Left kidney (tissue), 2 donors: ENCODE results near the gene BIRC7. TPM values are rescaled to one million over a fixed set of nuclear protein-coding genes. Genes with fewer than 3 reads are reported as not detected.
"Not testable (repeated sequence)": the region's sequence is repeated elsewhere in the genome, so short reads cannot be mapped to it uniquely, and the experiment has no call there.

ENCODE experiments used
- DNase-seq: peaks from one replicate; pipeline ENCODE4 v3.0.0-alpha.2; 2013
- polyA plus RNA-seq: library from polyadenylated mRNA; unstranded; fragments of 120-200 nt; gene quantifications from one replicate; pipeline ENCODE4 v1.2.1, GENCODE V29; 2013; ENCODE audit not compliant: insufficient read length

Gene BIRC7
- polyA plus RNA-seq, 1 donor, result 0.37 TPM

DNA sequence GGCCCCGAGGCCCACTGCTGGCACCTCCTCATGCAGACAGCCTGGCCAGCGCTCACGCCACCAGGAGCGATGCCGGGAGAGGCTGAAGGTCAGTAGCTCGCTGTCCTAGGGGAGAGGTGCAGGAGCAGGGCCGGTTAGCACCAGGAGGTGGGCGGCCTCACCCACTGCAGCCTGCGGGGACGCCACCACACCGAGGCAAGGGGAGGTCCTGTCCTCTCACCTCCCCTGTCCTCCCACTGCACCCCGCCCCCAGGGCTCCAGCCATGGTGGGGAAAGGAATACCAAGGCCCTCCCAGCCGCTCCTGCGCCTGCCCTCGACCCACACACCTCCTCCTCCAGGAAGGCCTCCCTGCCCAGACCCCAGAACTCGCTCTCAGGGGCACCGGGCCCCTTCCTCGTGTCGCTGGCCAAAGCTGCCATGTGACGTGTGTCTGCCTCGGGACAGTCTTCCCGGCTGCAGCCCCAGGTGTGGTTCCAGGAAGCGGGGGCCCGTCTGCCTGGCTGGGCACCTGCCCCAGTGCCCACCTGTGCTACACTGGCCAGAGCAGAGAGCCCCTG lies 12.0 kb downstream of the BIRC7 start:
- no peak for DNase-seq

DNA sequence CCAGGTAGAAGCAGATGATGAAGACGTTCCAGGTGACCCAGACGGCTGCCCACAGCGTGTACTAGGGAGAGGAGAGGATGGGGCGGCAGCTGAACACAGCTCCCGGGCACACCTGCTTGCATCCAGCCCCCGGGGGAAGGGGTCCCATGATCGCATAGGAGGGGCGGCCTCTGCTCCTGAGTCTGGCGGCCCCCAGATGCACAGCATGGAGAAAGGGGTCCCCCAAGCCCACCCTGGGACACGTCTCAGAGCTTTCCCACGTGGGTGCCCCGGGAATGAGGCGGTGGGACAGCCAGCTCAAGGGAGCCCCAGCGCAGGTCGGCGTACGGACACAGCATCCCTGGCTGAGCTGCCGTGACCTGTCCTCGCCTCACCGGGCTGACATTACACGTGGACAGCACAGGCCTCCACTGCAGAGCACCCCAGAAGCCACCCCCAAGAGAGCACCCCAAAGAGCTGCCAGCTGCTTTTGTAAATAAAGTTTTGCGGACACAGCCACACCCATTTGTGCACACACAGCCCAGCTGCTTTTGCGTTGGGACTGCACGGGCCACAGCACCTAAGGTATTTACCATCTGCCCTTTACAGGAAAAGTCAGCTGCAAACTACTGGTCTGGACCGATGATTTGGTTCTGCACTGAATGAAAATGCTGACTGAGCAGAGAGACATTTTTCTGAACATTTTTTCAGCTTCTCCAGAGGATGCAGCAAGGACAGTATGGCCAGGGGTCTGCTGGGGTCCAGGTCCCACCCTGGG lies 13.3 kb downstream of the BIRC7 start:
- DNase-seq, result no peak

DNA sequence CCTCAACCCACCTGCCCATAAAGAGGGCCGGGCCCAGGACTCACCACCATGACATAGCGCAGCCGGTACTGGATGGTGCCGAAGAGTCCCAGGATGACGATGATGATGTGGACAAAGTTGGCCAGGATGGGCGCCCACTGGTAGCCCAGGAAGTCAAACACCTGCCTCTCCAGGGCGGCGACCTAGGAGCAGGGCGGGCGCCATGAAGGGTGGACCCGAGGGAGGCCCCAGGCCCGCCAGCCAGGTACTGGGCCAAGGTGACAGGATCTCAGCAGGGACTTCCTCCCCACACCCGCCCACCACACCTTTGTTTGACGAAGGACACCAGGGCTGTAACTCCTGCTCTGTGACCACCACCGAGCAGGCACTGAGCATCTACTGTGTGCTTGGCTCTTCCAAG lies 14.2 kb downstream of the BIRC7 start:
- DNase-seq, result no peak

DNA sequence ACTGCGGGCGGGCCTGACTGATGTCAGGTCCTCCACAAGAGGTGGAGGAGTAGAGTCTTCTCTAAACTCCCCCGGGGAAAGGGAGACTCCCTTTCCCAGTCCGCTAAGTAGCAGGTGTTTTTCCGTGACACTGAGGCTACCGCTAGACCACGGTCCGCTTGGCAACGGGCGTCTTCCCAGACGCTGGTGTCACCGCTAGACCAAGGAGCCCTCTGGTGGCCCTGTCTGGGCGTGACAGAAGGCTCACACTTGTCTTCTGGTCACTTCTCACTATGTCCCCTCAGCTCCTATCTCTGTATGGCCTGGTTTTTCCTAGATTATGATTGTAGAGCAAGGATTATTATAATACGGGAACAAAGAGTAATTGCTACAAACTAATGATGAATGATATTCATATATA lies 15.6 kb downstream of the BIRC7 start:
- not testable (repeated sequence) for DNase-seq

DNA sequence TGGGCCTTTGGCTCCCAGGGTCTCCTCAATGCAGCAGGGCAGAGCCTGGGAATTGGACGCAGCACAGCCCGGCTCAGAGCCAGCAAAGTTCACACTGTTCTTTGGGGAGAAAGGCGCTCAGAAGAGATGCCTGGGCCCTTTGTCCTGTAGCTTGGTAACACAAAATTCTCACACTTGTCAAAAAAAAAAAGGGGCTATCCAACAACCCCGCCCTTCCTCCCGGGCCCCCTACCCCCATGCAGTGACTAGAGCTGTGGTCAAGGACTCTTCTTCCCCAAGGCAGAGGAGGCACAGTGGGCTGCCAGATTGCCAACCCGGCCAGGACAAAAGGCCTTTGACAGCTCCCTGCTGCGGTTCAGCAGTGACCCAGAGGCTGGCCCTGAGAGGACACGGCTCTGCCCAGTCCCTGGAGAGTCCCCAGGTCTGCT lies 16.6 kb downstream of the BIRC7 start:
- no peak for DNase-seq

DNA sequence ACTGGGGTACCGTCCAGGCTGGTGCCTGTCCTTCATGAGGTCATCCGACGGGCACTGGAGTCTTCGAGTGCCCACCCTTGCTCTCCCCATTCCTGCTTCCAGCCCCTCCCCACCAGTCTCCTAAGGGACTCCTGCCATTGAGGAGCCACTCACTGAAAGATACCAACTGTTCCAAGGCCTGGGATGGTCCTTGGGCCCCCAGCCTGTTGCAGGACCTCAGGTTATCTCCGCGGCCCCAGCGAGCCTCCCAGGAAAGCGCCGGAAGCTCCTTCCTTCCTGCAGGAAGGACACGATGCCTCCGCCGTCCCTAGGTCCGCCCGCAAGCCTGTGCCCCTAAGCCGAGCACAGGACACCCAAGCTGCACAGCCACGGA lies 17.3 kb downstream of the BIRC7 start:
- DNase-seq, result no peak

DNA sequence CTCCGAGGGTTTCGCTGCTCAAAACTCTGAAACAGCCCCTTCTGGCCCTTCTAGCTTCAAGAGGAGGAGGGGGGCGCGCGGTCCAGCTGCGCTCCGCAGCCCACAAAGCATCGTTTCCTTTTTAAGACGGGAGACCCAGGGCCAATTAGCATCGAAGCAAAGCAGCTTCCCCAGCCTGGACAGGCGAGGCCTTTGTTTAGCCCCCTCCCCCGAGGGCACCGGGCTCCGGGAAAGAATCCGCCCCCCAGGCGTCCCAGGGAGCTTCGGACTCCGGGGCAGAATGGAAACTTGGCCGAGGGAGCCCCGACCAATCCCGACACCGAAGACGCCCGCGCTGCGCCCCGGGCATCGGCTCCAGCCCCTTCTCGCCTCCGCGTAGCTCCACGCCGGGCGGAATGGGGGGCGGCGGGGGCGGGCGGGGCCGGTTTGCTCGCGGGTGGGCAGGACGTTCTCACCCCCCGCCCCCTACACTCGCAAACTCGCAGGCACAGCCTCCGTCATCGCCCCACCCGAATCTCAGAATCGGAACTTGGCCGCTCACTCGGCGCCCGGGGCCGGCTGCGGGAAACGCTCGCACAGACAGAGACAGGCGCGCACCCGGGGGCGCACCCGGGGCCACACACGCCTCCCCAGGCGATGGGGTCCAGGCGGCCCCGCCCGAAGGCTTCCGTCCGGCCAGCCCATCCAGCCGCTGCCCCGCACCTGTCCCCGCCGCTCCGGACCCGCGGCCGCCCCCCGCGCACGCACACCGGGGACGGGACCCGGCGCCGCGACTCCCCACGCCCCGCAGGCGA lies 17.9 kb downstream of the BIRC7 start:
- no peak for DNase-seq

DNA sequence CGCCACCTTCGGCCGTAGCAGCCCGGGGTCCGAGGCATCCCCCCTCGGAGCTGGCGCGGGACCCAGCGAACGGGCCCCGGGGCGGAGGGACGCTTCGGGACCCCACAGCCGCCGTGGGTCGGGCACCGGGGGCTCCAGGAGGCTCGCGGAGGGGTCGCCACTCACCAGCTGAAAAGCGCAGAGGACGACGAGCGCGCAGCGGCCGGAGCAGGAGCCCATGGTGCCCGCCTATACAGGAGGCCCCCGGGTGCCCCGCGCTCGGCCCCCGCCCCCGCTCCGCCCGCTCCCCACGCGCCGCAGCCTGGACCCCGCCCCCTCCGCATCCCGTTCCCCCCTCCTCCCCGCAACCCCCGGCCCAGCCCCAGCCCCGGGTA lies 18.5 kb downstream of the BIRC7 start, which contains the start of gene NKAIN4:
NKAIN4 (minus strand) TSS at position 232 of the 374 bp plus-strand sequence; CDS start at position 219, 13 bp downstream.
- DNase-seq, result no peak

DNA sequence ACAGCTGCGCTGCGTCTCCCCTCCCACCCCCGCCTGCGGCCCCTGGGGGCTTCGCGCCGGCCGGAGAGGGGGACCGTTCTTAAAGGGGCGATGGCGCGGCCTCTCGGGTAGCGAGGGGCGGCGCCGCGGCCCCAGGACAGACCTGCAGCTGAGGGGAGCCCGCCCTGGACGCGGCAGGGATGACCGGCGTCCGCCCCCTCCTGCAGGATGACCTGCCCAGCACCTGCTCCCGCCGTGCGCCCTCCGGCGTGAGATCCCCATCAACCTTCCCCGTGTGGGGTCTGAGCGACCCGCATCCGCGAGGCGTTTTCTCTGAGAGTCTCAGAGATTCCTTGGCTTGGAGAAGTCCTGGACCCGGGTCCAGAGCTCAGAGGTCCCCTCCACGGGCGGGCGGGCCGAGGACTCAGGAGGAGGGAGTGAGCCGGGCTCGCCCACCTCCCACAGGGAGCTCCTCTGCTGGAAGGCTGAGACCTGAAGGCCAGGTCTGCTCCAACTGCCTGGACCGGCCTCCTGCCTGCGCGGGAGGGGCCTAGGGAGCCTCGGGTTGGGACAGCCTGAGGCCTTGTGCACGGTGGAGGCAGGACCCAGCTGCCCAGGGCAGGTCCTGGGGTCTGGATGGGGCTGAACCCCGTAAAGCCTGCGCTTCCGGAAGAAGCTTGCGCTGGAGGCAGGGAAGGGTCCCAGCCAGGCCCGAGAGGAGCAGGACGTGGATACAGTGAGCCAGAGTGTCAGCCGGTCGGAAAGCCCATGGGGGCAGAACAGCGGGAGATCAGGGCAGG lies 19.1 kb downstream of the BIRC7 start:
- DNase-seq, result no peak

DNA sequence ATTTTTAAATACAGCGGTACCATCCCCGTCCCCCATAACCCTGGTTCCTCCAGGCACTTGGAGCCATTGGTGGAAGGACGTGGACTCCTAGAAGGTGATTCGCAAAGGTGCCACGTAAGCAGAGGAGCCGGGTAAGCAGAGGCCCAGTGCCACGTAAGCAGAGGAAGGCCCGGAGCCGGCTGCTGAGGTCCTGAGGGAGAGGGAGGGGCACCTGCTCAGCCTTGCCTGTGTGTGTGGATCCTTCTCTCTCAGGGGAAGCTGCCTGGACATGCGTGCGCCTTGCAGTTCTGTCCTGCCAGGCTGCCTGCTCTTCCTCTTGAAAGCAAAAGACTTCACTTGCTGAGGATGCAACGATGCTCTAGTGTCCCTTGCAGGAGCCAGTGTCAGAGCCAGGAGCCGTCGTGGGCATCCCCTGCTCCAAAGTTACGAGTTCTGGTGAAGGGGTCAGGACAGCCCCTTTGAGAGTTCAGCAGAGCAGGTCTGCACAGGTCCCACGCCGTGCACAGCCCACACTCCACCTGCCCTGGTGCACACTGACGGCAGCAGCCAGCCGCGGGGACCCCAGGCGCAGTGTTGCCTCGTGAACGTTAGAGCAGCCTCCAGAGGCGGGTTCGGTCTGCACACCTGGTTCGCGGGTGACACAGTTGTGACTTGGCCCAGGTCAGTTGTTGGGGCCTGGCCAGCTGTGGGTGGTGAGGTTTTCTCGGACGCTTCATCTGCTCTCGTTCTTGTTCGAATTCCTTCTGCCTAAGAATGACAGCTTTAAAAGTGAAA lies 20.4 kb downstream of the BIRC7 start:
- no peak for DNase-seq

DNA sequence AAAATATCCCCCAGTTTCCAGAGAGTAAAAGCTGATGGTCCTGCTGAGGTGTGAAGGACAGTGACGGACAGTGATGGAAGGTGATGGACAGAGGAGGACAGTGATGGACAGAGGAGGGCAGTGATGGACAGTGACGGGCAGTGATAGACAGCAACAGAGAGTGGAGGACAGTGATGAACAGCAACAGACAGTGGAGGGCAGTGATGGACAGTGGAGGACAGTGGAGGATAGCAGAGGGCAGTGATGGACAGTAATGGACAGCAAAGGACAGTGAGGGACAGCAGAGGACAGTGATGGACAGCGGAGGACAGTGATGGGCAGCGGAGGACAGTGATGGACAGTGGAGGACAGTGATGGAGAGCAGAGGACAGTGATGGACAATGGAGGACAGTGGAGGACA lies 21.2 kb downstream of the BIRC7 start:
- DNase-seq, result no peak

DNA sequence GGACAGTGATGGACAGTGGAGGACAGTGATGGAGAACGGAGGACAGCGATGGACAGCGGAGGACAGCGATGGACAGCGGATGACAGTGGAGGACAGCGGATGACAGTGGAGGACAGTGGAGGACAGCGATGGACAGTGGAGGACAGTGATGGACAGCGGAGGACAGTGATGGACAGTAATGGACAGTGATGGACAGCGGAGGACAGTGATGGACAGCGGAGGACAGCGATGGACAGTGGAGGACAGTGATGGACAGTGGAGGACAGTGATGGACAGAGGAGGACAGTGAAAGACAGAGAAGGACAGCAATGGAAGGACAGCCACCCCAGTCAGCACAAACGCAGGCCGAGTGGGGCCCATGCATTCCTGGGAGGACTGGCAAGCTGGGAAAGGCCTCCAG lies 21.9 kb downstream of the BIRC7 start:
- DNase-seq, result no peak

DNA sequence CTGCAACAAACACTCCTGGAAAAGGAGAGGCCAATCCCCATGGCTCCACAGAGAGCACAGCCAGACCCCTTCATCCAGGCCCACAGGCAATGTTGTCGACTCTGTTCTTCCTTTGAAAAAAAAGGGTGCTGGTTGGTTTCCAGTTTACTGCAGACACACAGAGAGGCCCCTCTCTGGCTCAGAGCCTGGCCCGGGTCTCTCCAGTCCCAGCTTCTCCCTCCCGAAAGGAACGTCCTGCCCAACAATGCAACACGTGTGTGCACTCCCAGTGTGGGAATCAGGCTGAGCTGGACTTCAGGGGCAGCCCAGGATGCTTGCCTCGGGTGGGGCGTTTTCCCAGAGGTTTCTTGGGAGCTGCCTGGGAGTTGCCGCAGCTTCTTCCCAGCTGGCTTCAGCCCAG lies 23.1 kb downstream of the BIRC7 start:
- no peak for DNase-seq

DNA sequence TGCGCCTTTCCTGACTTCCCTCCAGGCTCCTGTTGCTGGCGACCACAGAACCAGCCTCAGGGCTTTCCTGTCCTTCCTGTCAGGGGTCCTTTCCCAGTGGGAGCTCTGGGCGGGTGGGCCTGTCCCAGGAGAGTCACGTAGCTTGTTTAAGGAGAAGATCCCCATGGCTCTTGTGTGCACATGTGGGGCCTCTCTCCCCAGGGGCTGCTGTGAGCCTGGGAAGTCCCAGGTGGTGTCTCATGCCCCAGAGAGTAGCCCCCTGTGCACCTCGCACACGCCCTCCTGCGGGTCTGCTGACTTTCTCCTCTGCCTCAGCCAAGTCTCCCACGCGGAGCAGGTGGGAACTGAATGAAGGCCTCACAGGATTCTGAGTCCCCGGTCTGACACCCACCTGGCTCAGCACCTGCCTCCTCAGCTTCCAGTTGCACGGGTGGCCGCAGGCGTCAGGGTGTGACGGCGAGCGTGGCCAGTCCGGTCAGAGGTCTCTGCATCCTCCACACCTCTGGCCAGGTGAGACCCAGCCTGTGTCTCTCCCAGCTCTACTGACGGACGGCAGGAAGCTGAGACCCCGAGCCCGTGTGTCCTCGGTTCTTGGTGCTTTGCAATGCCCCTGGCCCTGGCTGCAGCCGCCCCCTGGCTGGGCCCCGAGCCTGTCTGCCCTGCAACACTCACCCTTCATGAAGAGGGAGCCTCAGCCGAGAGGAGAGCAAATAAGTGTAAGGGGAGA lies 24.2 kb downstream of the BIRC7 start:
- DNase-seq, result no peak

DNA sequence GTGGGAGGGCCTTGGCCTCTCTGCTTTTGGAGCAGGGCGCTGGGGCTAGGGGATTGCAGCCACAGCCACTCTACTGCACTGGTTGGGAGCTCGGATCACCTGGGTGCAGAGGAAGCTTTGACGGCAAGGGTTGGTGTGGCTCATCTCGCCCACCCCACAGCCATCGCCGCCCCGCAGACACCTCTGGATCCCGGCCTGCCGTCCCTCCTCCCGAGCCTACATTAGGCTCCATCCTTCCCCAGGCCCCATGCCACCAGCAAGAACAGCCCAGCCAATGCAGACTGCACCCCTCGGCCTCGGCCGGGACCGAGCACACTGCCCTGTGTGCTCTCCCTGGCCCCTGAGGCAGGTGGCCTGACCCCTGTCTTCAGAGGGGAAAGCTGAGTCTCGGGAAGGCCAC lies 24.8 kb downstream of the BIRC7 start:
- DNase-seq, result no peak

DNA sequence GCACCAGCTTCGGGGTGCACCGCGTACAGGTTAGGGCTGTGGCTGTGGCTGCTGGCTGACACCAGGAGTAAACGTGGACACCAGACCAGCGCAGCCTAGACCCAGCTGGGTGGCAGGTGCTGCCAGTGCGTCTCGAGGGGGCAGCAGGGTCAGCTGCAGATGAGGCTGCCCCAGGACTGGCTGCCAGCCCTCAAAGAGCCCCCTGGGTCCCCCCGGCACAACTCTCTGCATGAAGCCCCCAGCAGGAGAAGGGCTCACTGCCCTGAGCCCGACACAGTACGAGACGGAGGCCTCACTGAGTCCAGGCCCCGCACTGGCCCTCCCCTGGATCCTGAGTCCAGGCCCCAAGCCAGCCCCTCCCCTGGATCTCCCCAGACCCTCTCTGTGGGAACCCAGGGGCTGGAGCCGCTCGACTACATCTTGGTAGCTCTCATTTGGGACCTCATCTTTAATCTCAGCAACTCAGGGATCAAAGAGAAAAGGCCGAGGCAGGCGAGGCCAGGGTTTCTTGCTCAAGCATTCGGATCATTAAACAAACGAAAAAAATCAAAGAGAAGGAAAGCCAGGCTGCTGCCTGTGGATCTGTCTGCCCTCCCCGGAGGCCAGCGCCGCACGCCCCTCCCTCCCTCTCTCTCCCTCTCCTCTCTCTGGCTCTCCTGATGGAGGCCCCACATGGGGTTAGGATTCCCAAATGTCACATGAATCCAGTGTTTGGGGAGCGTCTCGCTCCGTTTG lies 25.5 kb downstream of the BIRC7 start:
- peak; percentile 75 for DNase-seq

DNA sequence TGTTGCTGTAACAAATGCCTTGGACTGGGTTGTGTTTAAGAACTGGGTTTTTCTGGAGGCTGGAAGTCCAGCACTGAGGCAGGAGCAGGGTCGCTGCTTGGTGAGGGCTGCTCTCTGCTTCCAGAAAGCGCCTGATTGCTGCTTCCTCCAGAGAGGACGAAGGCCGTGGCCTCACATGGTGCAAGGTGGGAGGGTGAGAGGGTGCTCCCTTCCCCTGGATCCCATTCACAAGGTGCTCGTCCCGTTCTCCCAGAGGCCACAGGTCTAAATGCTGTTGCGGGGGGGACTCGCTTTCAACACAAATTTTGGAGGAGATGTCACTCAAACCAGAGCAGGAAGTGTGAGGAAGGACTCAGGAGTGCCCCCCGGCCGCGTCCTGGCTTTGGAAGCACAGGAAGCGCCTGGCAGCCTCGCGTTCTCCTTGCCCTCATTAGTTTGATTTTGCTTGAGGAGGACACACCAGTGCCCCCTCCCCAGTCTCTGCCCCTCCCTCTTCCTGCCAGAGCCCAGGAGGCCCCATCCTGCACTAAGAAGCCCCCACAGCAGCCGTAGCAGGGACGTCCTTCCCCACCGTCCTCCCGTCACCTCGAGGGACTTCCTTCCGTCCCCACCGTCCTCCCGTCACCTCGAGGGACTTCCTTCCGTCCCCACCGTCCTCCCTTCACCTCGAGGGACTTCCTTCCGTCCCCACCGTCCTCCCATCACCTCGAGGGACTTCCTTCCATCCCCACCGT lies 26.3 kb downstream of the BIRC7 start:
- DNase-seq, result no peak

DNA sequence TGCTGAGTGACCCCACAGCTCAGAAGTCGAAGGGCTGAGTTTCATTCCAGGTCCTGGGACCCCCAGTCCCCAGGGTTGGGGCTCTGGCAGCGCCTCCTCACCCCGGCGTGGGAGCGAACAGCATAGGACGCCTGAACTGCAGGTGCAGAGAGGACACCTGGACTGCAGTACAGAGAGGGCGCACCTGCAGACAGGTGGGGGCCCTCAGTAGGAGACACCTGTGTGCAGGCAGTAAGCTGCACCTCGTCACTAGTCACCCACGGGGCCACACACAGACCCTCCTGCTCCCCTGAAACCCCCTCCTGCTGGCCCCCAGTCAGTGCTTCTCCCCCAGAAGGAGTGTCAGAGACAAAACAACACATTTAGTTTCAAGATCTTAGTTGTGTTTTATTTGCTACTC lies 27.1 kb downstream of the BIRC7 start:
- no peak for DNase-seq

DNA sequence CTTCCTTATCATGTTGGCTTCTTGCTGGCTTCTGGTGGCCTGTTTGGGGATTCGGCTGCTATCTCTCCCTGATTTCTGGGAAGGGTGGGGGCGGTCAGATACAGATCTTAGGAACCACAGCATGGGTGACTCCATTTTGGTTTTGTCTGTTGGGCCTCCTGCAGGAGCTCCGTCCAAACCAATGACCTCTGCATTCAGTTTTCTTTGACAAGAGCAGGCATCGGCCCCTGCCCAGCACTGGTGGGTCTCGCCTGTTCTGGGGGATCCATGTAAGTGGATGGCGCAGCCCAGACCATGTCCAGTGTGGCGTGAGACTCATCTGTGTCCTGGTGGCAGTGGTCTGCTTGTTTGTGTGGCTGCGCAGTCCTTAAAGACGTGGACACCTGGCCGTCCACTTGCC lies 28.3 kb downstream of the BIRC7 start:
- no peak for DNase-seq

DNA sequence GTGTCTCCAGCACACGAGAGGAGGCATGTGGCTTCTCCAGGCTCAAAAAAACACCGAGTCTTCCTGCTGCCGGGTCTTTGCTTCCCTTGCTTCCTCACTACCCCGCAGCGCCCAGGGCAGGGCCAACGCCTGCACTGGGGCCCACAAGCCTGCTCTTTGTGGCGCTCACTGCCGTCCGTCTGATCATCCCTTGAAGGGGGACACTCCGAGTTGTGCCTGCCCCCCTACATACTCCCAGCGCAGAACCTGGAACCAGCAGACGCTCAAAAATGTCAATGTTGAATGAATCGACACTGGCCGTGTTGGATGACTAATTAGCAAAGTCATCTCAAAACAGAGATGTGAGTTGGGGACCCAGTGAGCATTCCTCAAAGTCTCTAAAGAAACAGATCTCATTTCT lies 28.8 kb downstream of the BIRC7 start:
- no peak for DNase-seq
